Mucosa of stomach (tissue), 1 donor: ENCODE measurements around the gene IGSF23.

Experiments used
- H3K27me3 ChIP-seq: one replicate; pipeline ENCODE4 v1.7.0; 2013; ENCODE audit warnings: mild to moderate bottlenecking, low read length; ENCODE audit not compliant: control insufficient read depth, insufficient read depth
- H3K36me3 ChIP-seq: one replicate; pipeline ENCODE4 v1.7.0; 2013; ENCODE audit warnings: low read length; ENCODE audit not compliant: control insufficient read depth, insufficient read depth
- H3K4me1 ChIP-seq: one replicate; pipeline ENCODE4 v1.7.0; 2013; ENCODE audit warnings: mild to moderate bottlenecking, low read length; ENCODE audit not compliant: control insufficient read depth, insufficient read depth
- H3K4me3 ChIP-seq: one replicate; pipeline ENCODE4 v1.7.0; 2013; ENCODE audit warnings: low read length
- H3K9ac ChIP-seq: one replicate; pipeline ENCODE4 v1.7.0; 2013; ENCODE audit warnings: mild to moderate bottlenecking, low read length, moderate library complexity
- H3K9me3 ChIP-seq: one replicate; pipeline ENCODE4 v1.7.0; 2013; ENCODE audit warnings: mild to moderate bottlenecking, low read length, moderate library complexity; ENCODE audit not compliant: control insufficient read depth
- donor health status: Pancreatic carcinoma.

The IGSF23 gene, protein sequence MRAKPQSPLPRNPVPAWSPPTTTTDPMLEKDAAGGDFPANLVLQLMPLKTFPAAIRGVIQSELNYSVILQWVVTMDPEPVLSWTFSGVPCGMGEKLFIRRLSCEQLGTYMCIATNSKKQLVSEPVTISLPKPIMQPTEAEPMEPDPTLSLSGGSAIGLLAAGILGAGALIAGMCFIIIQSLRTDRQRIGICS

DNA sequence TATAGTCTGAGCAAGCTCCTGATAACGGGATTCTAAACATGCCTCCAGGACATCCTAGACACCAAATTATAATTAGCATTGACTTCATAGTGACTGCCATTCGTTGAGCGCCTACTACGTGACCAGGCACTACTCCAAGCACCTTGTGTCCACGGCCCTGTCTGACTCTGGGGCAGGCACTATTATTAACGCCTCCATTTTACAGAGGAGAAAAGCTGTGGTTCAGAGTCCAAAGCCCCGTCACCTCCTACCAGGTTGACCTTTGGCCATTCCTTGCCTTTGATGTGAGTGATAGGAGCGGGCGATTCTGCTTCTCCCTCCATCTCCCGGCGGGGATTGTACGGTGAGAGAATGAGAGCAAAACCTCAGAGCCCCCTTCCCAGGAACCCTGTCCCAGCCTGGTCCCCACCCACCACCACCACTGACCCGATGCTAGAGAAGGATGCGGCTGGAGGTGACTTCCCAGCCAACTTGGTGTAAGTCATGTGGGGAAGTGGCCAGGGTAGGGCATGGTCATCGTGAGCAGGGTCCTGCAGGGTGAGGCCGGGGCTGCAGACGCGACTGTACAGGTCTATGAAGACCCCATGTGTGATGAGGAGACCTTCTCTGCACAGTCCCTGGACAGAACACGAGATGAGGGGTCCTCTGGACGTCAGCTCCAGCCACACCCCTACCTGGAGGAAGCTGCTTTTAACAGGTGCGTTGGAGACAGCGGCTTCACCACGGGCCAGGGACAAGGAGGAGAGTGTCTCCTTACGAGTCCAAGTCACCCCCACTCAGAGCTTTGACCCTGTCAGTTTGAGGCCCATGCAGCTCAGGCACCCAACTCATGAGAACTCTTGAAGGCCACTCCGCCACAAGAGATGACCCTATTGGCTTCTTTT lies at the start of gene IGSF23:
IGSF23 (plus strand) TSS at position 269 of the 884 bp plus-strand sequence; CDS start at position 352, 83 bp downstream.
- Histone ChIP-seq H3K9ac (no peak within 1 kb of the TSS), H3K4me1 (peaks cover 29% of the 10 kb centered on the region), H3K27me3 (no peaks in the 10 kb centered on the region), H3K4me3 (no peak within 1 kb of the TSS), H3K9me3 (no peaks in the 10 kb centered on the region), H3K36me3 (no peaks in the 10 kb centered on the region)

DNA sequence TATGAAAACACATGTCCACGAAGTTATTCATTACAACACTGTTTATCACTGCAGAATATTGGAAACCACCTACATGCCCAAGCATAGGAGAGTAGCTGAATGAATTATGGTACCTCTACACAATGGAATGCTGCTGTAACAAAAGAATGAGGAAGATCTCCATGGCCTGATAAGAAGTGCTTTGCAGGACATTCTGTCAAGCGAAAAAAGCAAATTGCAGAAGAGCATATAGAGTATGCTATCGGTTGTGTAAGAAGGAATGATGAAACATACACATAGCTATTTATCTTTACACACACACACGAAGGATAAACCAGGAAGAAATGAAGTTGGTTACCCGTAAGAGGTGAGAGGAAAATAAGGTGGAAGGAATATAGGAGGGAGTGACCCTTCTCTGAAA lies 46.4 kb upstream of the IGSF23 start:
- Histone ChIP-seq H3K27me3 (peaks cover 18% of the 10 kb centered on the region), H3K9ac (no peak overlapping the region), H3K9me3 (no peaks in the 10 kb centered on the region), H3K36me3 (no peaks in the 10 kb centered on the region), H3K4me1 (no peaks in the 10 kb centered on the region), H3K4me3 (no peak overlapping the region)

DNA sequence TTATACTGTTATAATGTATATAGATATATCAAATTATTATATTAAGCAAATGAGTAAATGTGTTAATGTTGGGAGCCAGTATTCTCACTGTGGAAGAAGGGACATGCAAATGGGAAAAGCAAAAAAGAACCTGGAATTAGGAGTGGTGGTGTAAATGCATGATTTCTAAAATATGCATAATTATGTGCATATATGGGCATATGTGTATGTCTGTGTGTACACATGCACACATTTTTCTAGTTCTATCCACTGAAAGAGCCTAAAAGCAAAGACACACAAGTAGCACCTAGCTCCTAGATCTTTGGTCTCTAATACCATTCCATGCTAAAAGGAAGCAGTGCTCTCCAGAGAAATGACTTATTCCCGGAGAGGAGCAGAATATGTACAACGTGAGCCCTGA lies 45.6 kb upstream of the IGSF23 start:
- Histone ChIP-seq H3K36me3 (no peaks in the 10 kb centered on the region), H3K9ac (no peak overlapping the region), H3K4me3 (no peak overlapping the region), H3K9me3 (no peaks in the 10 kb centered on the region), H3K4me1 (no peaks in the 10 kb centered on the region), H3K27me3 (peaks cover 18% of the 10 kb centered on the region)

DNA sequence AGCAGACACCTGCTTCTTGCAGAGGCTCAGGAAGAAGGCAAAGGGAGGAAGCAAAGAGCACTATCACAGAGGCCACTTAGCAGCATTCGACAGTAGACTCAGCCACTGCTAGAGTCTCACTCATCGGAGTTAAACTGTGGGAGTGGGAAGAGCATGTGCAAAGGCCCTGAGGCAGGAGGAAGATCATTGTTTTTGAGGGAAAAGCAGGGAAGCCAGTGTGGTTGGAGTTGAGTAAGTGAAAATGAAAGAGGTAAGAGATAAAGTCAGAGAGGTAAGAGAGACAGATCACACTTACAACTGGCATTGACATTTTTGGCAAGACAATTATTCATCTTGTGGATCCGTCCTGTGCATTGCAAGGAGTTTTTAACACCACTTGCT lies 42.8 kb upstream of the IGSF23 start:
- Histone ChIP-seq H3K4me3 (no peak overlapping the region), H3K9me3 (no peaks in the 10 kb centered on the region), H3K27me3 (peaks cover 18% of the 10 kb centered on the region), H3K36me3 (no peaks in the 10 kb centered on the region), H3K9ac (no peak overlapping the region), H3K4me1 (no peaks in the 10 kb centered on the region)

DNA sequence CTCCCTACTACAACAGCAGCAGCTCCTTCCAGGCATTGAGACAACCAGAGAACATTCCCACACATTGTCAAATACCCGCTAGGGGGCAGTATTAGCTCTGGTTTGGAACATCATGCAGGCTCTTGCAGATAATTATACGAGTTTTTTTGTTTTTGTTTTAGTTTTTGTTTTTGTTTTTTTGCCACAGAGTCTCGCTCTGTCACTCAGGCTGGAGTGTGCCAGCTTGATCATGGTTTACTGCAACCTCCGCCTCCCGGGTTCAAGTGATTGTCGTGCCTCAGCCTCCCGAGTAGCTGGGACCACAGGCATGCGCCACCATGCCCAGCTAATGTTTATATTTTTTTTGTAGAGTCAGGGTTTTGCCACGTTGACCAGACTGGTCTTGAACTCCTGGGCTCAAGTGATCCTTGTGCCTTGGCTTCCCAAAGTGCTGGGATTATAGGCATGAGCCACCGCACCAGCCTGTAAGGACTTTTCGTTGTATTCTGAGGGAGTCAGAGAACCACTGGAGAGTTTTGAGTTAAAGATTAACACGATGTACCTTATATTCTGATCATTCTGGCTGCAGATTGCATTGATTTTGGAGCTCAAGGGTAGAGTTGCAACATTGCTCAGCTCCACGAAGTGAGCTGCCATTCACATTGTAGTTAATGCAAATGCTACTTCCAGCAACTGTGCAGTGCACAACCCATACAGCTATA lies 42.2 kb upstream of the IGSF23 start:
- no peak overlapping the region for H3K4me3 ChIP-seq
- H3K36me3 ChIP-seq: no peaks in the 10 kb centered on the region
- no peaks in the 10 kb centered on the region for H3K4me1 ChIP-seq
- no peak overlapping the region for H3K9ac ChIP-seq
- H3K9me3 ChIP-seq: no peaks in the 10 kb centered on the region
- peaks cover 18% of the 10 kb centered on the region for H3K27me3 ChIP-seq

DNA sequence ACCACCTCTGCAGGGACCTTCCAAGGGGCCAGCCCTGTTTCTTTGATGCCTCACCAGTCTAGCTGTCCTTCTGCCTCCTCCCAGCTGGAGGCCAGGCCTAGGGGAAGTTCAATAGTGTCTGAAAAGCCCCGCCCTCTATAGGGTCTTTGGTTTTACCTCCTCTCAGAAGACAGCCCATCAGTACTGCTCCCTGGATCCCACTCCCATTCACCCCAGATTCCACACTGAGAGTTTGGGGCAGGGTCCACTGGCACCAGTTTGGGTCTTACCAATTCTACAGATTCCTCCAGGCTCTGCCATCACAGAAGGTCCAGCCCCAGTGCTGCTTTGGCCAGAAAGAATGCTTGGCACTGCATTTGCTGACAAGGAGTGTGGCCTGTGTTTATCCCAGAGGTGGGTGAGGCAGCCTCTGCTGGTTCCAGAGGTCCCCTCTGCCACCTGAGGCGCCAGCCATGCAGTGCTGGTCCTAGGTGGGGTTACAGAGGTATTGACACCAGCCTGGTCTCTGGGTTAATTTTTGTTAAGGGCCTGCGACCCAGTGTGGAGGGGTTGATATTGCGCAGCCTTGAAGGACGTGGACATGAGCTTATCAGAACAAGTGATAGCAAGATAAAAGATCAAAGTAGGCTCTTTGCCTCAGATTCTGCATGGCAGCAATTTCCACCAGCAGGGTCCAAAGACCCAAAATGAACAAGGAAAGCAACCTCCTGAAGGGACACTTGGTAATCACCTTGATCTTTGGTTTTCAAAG lies 41.4 kb upstream of the IGSF23 start:
- Histone ChIP-seq H3K27me3 (peaks cover 12% of the 10 kb centered on the region), H3K4me3 (no peak overlapping the region), H3K9me3 (no peaks in the 10 kb centered on the region), H3K9ac (no peak overlapping the region), H3K4me1 (no peaks in the 10 kb centered on the region), H3K36me3 (no peaks in the 10 kb centered on the region)

DNA sequence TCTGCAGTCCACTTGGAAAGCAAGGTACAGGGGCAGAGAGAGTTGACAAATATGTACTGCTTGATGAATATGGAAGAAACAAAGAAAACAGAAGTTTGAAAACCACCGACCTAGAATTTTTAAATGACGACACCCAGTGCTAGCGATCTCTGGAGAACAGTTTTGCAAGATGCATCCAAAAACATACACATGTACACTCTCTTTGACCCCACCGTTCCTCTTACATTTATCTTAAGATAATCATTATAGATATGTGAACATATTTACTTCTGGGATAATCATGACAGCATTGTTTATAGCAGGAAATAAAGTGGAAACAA lies 40.8 kb upstream of the IGSF23 start:
- Histone ChIP-seq H3K9ac (no peak overlapping the region), H3K27me3 (peaks cover 12% of the 10 kb centered on the region), H3K9me3 (no peaks in the 10 kb centered on the region), H3K4me1 (no peaks in the 10 kb centered on the region), H3K36me3 (no peaks in the 10 kb centered on the region), H3K4me3 (no peak overlapping the region)

DNA sequence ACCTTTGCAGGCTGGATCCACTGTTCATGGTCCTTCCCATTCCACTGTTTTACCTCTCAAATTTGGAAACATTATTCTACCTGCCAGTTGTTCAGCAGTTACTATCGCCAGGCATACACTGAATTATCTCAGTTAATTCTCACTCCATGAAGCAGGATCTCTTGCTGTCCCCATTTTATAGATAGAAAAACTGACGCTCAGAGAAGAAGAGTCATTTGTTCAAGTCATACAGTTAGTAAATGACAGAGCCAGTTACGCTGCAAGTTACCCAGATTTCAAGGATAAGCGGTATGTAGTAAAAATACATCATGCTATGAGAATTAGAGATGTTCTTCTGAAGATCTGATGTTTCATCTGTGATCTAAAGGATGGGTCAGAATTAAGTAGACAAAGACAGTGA lies 40.2 kb upstream of the IGSF23 start:
- Histone ChIP-seq H3K36me3 (no peaks in the 10 kb centered on the region), H3K9ac (no peak overlapping the region), H3K4me3 (no peak overlapping the region), H3K9me3 (no peaks in the 10 kb centered on the region), H3K27me3 (peaks cover 9% of the 10 kb centered on the region), H3K4me1 (no peaks in the 10 kb centered on the region)

DNA sequence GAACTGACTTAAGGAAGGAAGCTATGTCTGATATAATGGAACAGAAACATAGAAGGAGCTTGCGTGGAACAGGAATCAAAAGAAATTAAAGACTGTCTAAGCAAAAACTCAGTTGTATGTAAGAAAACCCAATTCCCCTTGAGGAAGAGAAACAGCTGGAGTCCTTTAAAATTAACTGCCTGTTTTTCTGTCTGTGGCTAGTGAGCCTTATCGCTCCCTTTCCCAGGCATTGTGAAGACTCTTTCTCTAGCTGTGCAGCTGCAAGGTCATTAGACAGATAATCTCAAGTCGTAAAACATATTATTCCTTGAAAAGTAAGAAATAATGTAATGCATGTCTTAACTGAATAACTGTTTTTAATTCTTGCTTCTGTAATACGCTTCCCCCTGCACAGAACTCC lies 39.7 kb upstream of the IGSF23 start:
- Histone ChIP-seq H3K36me3 (no peaks in the 10 kb centered on the region), H3K27me3 (peaks cover 9% of the 10 kb centered on the region), H3K4me1 (no peaks in the 10 kb centered on the region), H3K9ac (no peak overlapping the region), H3K9me3 (no peaks in the 10 kb centered on the region), H3K4me3 (no peak overlapping the region)

DNA sequence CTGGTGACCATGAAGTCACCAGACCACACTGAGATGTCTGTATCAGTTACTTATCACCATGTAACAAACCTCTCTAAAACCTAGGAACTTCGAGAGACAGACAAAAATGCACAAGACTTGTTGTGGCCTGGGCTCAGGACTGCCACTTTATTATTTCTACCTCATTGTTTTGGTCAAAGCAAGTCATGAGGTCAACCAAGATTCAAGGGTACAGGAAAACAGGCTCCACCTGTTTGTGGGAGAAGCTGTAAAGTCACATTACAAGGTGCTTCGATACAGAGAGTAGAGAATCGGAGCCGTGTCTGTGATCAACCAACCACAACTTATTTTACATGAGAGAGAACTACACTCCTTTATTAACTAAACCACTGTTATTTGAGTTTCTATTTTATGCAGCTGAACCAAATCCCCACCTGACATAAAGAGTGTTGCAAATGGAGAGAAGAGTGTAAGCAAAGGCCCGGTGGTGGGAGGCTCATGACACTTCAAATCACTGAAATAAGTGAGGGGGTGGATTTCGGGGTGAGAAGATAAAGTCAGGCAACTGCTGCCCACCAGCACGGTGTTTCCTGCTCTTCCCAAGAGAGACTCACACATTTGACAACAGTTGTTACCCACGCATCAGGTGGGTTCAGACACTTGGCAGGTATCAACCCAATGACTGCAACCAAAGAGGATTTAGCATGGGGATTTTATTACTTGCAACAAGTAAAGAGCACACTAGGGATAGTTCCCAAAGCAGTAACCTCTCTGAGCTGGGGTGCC lies 39.0 kb upstream of the IGSF23 start:
- Histone ChIP-seq H3K4me3 (no peak overlapping the region), H3K9ac (no peak overlapping the region), H3K9me3 (no peaks in the 10 kb centered on the region), H3K27me3 (peaks cover 9% of the 10 kb centered on the region), H3K36me3 (no peaks in the 10 kb centered on the region), H3K4me1 (no peaks in the 10 kb centered on the region)

DNA sequence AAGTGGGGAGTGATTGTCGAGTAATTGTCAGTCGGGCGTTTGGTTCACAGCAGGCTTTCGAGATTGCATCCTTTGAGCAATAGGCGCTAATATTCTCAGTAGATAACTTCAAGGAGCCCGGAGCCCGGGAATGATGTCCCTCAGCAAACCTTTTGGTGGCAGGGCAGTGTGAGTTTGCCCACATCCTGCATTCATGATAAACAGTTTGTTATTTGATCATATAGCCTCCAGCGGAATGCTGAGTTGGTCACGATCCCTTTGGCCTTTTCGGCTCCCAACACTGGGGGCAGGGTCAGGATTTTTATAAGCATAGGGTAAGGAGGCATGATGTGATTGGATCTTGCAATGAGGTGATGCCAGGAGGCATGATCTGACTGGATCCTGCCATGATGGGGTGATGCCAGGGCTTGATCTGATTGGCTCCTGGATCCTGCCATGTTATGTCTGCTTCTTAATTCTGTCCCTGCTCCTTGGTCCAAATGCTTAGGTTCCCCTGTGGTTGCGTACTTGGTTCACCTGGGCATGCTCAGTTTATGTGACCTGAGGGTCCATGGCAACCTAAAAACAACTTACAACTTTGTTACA lies 38.2 kb upstream of the IGSF23 start:
- H3K4me3 ChIP-seq: no peak overlapping the region
- no peaks in the 10 kb centered on the region for H3K9me3 ChIP-seq
- peaks cover 5% of the 10 kb centered on the region for H3K27me3 ChIP-seq
- no peaks in the 10 kb centered on the region for H3K4me1 ChIP-seq
- H3K36me3 ChIP-seq: no peaks in the 10 kb centered on the region
- no peak overlapping the region for H3K9ac ChIP-seq
